ENCODE measurements around the gene SPATS2L.

Gene SPATS2L

GRCh38 chr2:200445284-200445683 is 138.8 kb downstream of the SPATS2L start:
- TF ChIP-seq CTCF (IDR thresholded peaks at IDR 0.05; ENCODE audit: insufficient read depth, low read depth, low read length, missing control alignments), result no peak
- no peak overlapping the region for H3K4me3 ChIP-seq (ENCODE audit: low read length)
- no peak for DNase-seq (ENCODE audit: low read depth)

- no peak for TF ChIP-seq CTCF (IDR thresholded peaks at IDR 0.05; ENCODE audit: insufficient read depth, low read depth, low read length, missing control alignments)
- H3K4me3 ChIP-seq (ENCODE audit: low read length), result no peak overlapping the region
- DNase-seq (ENCODE audit: low read depth), result no peak
Observed at GRCh38 chr2:200446612-200447011, 140.1 kb downstream of the SPATS2L start.

- no peak overlapping the region for H3K4me3 ChIP-seq (ENCODE audit: low read length)
- no peak for DNase-seq (ENCODE audit: low read depth)
- TF ChIP-seq CTCF (IDR thresholded peaks at IDR 0.05; ENCODE audit: insufficient read depth, low read depth, low read length, missing control alignments), result no peak
Observed at GRCh38 chr2:200447139-200447855, 140.8 kb downstream of the SPATS2L start.

- H3K4me3 ChIP-seq (ENCODE audit: low read length), result no peak overlapping the region
- no peak for TF ChIP-seq CTCF (IDR thresholded peaks at IDR 0.05; ENCODE audit: insufficient read depth, low read depth, low read length, missing control alignments)
- no peak for DNase-seq (ENCODE audit: low read depth)
Observed at GRCh38 chr2:200448455-200448854, 142.0 kb downstream of the SPATS2L start.

GRCh38 chr2:200449149-200449548 is 142.7 kb downstream of the SPATS2L start:
- no peak overlapping the region for H3K4me3 ChIP-seq (ENCODE audit: low read length)
- TF ChIP-seq CTCF (IDR thresholded peaks at IDR 0.05; ENCODE audit: insufficient read depth, low read depth, low read length, missing control alignments), result no peak
- DNase-seq (ENCODE audit: low read depth), result no peak

GRCh38 chr2:200450288-200450687 is 143.8 kb downstream of the SPATS2L start:
- H3K4me3 ChIP-seq (ENCODE audit: low read length), result no peak overlapping the region
- DNase-seq (ENCODE audit: low read depth), result no peak
- no peak for TF ChIP-seq CTCF (IDR thresholded peaks at IDR 0.05; ENCODE audit: insufficient read depth, low read depth, low read length, missing control alignments)

GRCh38 chr2:200451511-200451910 is 145.0 kb downstream of the SPATS2L start:
- no peak for TF ChIP-seq CTCF (IDR thresholded peaks at IDR 0.05; ENCODE audit: insufficient read depth, low read depth, low read length, missing control alignments)
- no peak overlapping the region for H3K4me3 ChIP-seq (ENCODE audit: low read length)
- no peak for DNase-seq (ENCODE audit: low read depth)
